ENCODE results near the gene ATXN7L1.

Gene ATXN7L1

GRCh38 chr7:105666324-105666723 lies 210.1 kb downstream of the ATXN7L1 start:
- DNase-seq = no peak

- DNase-seq = no peak
Observed at GRCh38 chr7:105665684-105666083, 210.7 kb downstream of the ATXN7L1 start.

- DNase-seq = peak; percentile 66
Observed at GRCh38 chr7:105664816-105665525, 211.4 kb downstream of the ATXN7L1 start.

GRCh38 chr7:105662998-105663397 lies 213.4 kb downstream of the ATXN7L1 start:
- no peak for DNase-seq

- DNase-seq = no peak
Observed at GRCh38 chr7:105661625-105662024, 214.8 kb downstream of the ATXN7L1 start.

- peak; percentile 14 for DNase-seq
Observed at GRCh38 chr7:105656922-105657521, 219.4 kb downstream of the ATXN7L1 start.

- peak; percentile 37 for DNase-seq
Observed at GRCh38 chr7:105655500-105656380, 220.7 kb downstream of the ATXN7L1 start.

- peak; percentile 43 for DNase-seq
Observed at GRCh38 chr7:105655067-105655466, 221.3 kb downstream of the ATXN7L1 start.

GRCh38 chr7:105654095-105654686 lies 222.2 kb downstream of the ATXN7L1 start:
- no peak for DNase-seq

- DNase-seq = no peak
Observed at GRCh38 chr7:105653441-105654005, 222.9 kb downstream of the ATXN7L1 start.

- peak; percentile 71 for DNase-seq
Observed at GRCh38 chr7:105652359-105652993, 223.9 kb downstream of the ATXN7L1 start.

GRCh38 chr7:105651798-105652197 lies 224.6 kb downstream of the ATXN7L1 start:
- DNase-seq = no peak

GRCh38 chr7:105650382-105650970 lies 225.9 kb downstream of the ATXN7L1 start:
- no peak for DNase-seq

GRCh38 chr7:105649727-105650381 lies 226.5 kb downstream of the ATXN7L1 start:
- DNase-seq = peak; percentile 74

GRCh38 chr7:105648561-105649401 lies 227.6 kb downstream of the ATXN7L1 start:
- no peak for DNase-seq

- no peak for DNase-seq
Observed at GRCh38 chr7:105647591-105647990, 228.8 kb downstream of the ATXN7L1 start.

GRCh38 chr7:105644937-105645336 lies 231.5 kb downstream of the ATXN7L1 start:
- no peak for DNase-seq

GRCh38 chr7:105643851-105644250 lies 232.5 kb downstream of the ATXN7L1 start:
- DNase-seq = no peak

- DNase-seq = peak; percentile 25
Observed at GRCh38 chr7:105643384-105643783, 233.0 kb downstream of the ATXN7L1 start.

GRCh38 chr7:105642264-105642663 lies 234.1 kb downstream of the ATXN7L1 start:
- no peak for DNase-seq
